OCI-LY3 (cell line): ENCODE data around the gene ACAD10.

Experiments
- H2AFZ ChIP-seq: fragments of 200-600, 300-600 bp; shearing (Covaris generic); 2 replicates; pipeline ENCODE4 v1.6.0; 2014; ENCODE audit warnings: antibody characterized with exemption, low read depth, low read length
- H3K27ac ChIP-seq: fragments of 200-600, 300-600 bp; sonication (generic); 2 replicates; pipeline ENCODE4 v1.5.1; 2014; ENCODE audit warnings: mild to moderate bottlenecking, low read length, moderate library complexity, mixed read lengths
- H3K27me3 ChIP-seq: fragments of 200-600, 300-600 bp; sonication (generic); 2 replicates; pipeline ENCODE4 v1.6.1; 2014; ENCODE audit warnings: low read depth, low read length, mixed read lengths
- H3K36me3 ChIP-seq: fragments of 200-600, 300-600 bp; sonication (generic); replicated peaks from 2 replicates; pipeline ENCODE3; 2014; ENCODE audit warnings: low read depth, low read length, mixed read lengths
- H3K4me1 ChIP-seq: fragments of 300-600, 200-600 bp; sonication (generic); 2 replicates; pipeline ENCODE4 v1.6.1; 2014; ENCODE audit warnings: low read length, mixed read lengths
- H3K4me2 ChIP-seq: fragments of 200-600, 300-600 bp; sonication (generic); 2 replicates; pipeline ENCODE4 v1.6.1; 2014; ENCODE audit warnings: low read length, mixed read lengths
- H3K4me3 ChIP-seq: fragments of 300-600, 200-600 bp; sonication (generic); 2 replicates; pipeline ENCODE4 v1.5.1; 2014; ENCODE audit warnings: antibody characterized with exemption, mild to moderate bottlenecking, low read length, moderate library complexity
- H3K79me2 ChIP-seq: fragments of 300-600, 200-600 bp; shearing (Covaris generic); 2 replicates; pipeline ENCODE4 v1.6.1; 2014; ENCODE audit warnings: mild to moderate bottlenecking, low read length, mixed read lengths
- H3K9ac ChIP-seq: fragments of 300-600, 200-600 bp; shearing (Covaris generic); 2 replicates; pipeline ENCODE4 v1.6.0; 2014; ENCODE audit warnings: mild to moderate bottlenecking, low read length, moderate library complexity
- H3K9me3 ChIP-seq: fragments of 200-600, 300-600 bp; shearing (Covaris generic); 2 replicates; pipeline ENCODE4 v1.6.1; 2014; ENCODE audit warnings: low read length, mixed read lengths; ENCODE audit not compliant: insufficient read depth
- H4K20me1 ChIP-seq: fragments of 200-600, 300-600 bp; sonication (generic); 2 replicates; pipeline ENCODE4 v1.6.1; 2016; ENCODE audit warnings: low read length, mixed read lengths; ENCODE audit not compliant: insufficient read depth
- CTCF ChIP-seq: fragments of 200-600, 300-600 bp; sonication (generic); IDR thresholded peaks from 2 replicates; pipeline ENCODE4 v1.5.1; 2014; ENCODE audit warnings: antibody characterized with exemption, low read length, low read depth
- EZH2phosphoT487 ChIP-seq: fragments of 200-600 bp; shearing (Covaris generic); IDR thresholded peaks from 2 replicates; pipeline ENCODE4 v1.6.1; 2018; ENCODE audit warnings: antibody characterized with exemption, mixed run types, low read depth

The ACAD10 gene

GRCh38 chr12:111764120-111764821, 78.4 kb downstream of the ACAD10 start:
- no peak overlapping the region for H2AFZ ChIP-seq
- H4K20me1 ChIP-seq, result no peaks in the 10 kb centered on the region
- peaks cover 61% of the 10 kb centered on the region for H3K4me1 ChIP-seq
- H3K4me2 ChIP-seq, result peak overlapping the region; percentile 27
- peaks cover 11% of the 10 kb centered on the region; the same call in 1 of the 2 replicates for H3K79me2 ChIP-seq
- TF ChIP-seq EZH2phosphoT487 (no peak), CTCF (no peak)
- no peak overlapping the region for H3K9ac ChIP-seq
- H3K9me3 ChIP-seq, result no peaks in the 10 kb centered on the region
- H3K36me3 ChIP-seq, result peaks cover 4% of the 10 kb centered on the region
- peak overlapping the region; percentile 48 for H3K27ac ChIP-seq
- no peak overlapping the region for H3K4me3 ChIP-seq
- H3K27me3 ChIP-seq, result no peaks in the 10 kb centered on the region

GRCh38 chr12:111766608-111767361, 80.9 kb downstream of the ACAD10 start, which contains the start of gene ALDH2:
Gene ALDH2 (plus strand): TSS chr12:111766933. CDS start chr12:111766983, 50 bp downstream.
- Histone ChIP-seq H3K9me3 (no peaks in the 10 kb centered on the region), H3K4me1 (peaks cover 49% of the 10 kb centered on the region), H3K27ac (peak within 1 kb of the TSS; percentile 60)

DNA sequence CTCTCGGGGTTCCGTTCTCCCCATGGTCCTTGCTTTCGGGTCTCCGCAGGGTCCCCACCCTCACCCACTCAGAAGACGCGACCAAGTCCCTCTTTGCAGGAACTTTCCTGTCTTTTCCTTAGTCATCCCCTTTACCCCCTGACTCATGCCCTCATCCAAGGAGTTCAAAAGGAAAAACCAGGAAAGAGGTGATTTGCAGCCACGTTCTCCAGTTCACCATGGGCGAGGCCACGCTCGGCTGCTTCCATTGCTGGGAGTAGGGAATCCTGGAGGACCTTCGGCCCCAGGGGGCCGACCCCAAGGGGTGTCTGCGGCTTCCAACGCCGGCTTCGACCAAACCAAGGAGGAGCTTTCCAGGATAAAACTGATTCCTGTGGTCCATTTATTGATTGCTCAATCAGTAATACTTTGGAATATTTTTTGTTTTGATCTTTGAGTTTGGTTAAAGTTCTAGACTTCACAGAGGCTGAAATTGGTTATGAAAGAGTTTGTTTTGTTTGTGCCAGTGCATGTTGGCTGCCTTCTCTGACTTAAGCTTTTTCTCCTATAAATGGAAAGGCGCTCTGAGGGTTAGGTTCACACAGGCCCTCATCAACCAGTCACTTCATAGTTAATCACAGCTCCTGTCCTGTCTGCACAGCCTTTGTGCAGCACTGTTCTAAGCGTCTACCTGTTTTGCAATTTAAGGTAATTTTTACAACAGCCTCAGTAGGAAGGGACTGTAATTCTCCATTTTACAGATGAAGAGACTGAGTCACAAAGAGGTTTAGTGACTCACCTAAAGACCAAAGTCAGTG, 81.7 kb downstream of the ACAD10 start:
- Histone ChIP-seq H3K9me3 (no peaks in the 10 kb centered on the region), H3K9ac (peak overlapping the region; percentile 83), H3K4me1 (peaks cover 42% of the 10 kb centered on the region), H3K4me2 (peak overlapping the region; percentile 99), H4K20me1 (no peaks in the 10 kb centered on the region), H3K4me3 (peak overlapping the region; percentile 84), H3K36me3 (peaks cover 10% of the 10 kb centered on the region), H2AFZ (no peak overlapping the region), H3K27ac (no peak overlapping the region), H3K27me3 (no peaks in the 10 kb centered on the region), H3K79me2 (peaks cover 11% of the 10 kb centered on the region; the same call in 1 of the 2 replicates)
- TF ChIP-seq CTCF, result no peak
- TF ChIP-seq EZH2phosphoT487, result no peak

More at GRCh38 chr12:111766608-111767361, 80.9 kb downstream of the ACAD10 start, which contains the start of gene ALDH2:
- Histone ChIP-seq H3K79me2 (peaks cover 11% of the 10 kb centered on the region; the same call in 1 of the 2 replicates), H3K36me3 (peaks cover 10% of the 10 kb centered on the region), H2AFZ (peak within 1 kb of the TSS; percentile 65), H4K20me1 (no peaks in the 10 kb centered on the region), H3K4me3 (peak within 1 kb of the TSS; percentile 84), H3K9ac (peak within 1 kb of the TSS; percentile 83), H3K27me3 (no peaks in the 10 kb centered on the region), H3K4me2 (peak within 1 kb of the TSS; percentile 99)
- TF ChIP-seq EZH2phosphoT487 (no peak), CTCF (peak; percentile 22; the same call in 1 of the 2 replicates)
